AG09319 (cell line): ENCODE measurements around the gene MTHFD1.

ENCODE experiments used
- DNase-seq: peaks from one replicate; pipeline ENCODE4 v3.0.0-alpha.2; 2010; ENCODE audit warnings: low read depth; ENCODE audit errors: extremely low read depth
- TF ChIP-seq, protein P1 (sequence below): IDR thresholded peaks from 2 replicates; pipeline ENCODE4 v1.5.1; 2011; ENCODE audit warnings: low read depth, mild to moderate bottlenecking, inconsistent platforms, low read length, moderate library complexity

The MTHFD1 gene

DNA sequence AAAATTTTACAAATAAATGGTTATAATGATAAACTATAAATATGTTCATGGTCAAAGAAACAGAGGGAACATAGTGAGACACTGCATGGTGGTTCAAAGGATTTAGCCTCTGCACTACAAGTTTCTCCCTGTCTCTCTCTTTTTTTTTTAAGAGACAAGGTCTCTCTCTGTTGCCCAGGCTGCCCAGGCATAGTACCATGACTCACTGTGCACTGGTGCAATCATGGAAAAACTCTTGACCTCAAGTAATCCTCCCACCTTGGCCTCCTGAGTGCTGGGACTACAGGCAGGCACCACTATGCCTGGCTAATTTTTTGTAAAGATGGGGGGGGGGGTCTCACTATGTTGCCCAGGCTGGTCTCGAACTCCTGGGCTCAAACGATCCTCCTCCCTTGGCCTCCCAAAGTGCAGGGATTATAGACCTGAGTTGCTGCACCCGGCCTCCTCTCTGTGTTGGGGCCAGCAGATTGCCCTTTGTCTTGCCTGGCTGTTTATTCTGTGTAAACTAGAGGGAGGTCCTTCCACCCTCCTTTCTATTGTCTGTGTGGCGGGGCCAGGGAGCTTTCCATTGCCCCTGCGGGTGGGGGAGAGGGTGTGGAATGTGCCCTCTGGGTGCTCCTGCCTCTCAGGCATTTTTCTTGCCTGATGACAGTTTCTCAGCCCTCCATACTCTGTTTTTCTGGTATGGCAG is 22.1 kb downstream of the MTHFD1 start:
- no peak for DNase-seq
- TF ChIP-seq, protein P1, sequence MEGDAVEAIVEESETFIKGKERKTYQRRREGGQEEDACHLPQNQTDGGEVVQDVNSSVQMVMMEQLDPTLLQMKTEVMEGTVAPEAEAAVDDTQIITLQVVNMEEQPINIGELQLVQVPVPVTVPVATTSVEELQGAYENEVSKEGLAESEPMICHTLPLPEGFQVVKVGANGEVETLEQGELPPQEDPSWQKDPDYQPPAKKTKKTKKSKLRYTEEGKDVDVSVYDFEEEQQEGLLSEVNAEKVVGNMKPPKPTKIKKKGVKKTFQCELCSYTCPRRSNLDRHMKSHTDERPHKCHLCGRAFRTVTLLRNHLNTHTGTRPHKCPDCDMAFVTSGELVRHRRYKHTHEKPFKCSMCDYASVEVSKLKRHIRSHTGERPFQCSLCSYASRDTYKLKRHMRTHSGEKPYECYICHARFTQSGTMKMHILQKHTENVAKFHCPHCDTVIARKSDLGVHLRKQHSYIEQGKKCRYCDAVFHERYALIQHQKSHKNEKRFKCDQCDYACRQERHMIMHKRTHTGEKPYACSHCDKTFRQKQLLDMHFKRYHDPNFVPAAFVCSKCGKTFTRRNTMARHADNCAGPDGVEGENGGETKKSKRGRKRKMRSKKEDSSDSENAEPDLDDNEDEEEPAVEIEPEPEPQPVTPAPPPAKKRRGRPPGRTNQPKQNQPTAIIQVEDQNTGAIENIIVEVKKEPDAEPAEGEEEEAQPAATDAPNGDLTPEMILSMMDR, result no peak

DNA sequence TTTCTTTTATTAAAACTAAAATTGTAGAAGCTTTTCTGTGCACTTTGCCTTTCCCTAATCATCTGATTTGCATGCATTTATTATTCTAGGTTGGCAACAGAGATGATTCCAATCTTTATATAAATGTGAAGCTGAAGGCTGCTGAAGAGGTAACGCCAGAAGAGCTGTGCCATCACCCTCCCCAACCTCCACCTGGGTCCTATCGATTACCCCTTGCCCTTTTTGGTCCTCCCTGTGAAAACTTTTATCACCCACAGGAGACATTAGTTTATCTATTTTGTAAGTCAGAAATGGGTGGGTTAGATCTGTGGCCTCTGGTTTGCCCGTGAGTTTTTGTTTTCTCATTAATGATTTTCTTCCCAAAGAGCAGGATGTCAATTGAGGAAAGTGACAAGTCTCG is 22.8 kb downstream of the MTHFD1 start:
- TF ChIP-seq, protein P1, result no peak
- DNase-seq, result no peak

DNA sequence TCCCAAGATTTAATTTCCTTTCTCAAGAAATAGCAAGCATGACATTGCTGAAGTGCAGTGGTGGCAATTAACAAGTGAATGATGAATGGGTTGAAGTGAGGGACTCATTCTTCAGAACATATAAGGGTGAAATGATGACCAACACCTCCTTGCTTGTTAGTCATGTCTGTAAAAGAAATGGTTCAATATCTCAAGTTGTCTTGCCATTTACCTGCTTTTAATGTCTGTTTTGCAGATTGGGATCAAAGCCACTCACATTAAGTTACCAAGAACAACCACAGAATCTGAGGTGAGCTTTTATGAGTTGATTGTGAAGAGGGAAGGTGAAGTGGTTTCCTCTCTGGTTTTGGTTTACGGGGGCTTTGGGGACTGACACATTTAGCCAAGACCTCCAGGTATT is 24.1 kb downstream of the MTHFD1 start:
- TF ChIP-seq, protein P1, result no peak
- no peak for DNase-seq

DNA sequence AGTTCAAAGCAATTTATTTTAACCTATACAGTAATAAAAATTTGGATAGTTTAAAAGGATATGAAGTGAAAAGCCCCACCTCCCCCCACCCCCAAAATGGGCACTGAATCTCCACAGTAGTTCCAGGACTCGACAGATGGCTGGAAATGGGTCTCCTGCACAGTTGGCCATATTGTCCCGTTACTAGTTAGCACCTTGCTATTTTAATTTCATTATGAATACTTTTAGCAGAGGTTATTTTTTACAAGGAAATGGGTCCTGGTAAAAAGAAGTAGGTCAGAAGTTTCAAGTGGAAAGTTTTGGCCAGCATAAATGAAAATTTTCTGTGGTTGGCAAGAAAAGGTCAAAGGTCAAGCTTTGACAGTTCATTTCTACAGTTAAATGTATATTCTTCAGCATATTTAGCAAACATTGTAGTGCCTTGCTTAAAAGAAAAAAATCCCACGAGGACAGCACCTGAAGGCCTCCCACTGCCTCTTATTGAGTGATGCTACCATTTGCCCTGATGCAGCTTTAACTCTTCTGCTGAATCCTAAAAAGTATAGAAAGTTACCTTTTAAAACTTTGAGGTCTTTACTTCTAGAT is 28.3 kb downstream of the MTHFD1 start:
- TF ChIP-seq, protein P1, result no peak
- no peak for DNase-seq

DNA sequence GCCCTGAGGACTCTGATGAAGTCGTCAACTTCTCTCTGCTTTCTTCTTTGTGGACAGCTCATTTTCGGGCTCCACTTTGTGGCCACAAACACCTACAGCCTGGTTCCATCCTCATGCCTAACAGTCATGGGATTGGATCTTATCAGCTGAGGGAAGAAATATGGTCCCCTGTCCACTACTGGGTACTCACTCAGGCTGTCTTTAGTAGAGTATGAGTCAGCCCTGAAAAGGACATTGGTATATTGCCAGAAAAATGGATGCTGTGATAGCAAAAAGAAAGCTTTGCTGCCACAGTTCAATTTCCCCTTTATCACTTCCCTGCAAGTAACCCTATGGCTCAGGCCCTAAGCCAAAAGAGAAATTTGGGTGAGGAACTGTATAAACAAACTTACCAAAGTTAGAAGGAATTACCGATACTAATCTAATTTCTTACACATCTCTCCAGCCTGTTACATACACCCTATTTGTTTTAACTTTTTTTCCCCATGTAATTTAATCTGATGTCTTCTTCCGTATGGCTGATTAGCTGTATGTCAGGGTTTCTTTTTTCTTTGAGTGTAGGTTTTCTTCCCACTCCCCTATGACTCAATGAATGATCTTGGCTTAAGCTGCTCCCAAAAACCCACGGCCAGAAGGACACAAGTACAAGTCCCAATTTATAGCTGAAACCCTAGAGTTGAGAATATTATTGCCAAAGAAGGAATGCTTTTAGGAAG is 29.1 kb downstream of the MTHFD1 start:
- TF ChIP-seq, protein P1, result no peak
- DNase-seq, result no peak

DNA sequence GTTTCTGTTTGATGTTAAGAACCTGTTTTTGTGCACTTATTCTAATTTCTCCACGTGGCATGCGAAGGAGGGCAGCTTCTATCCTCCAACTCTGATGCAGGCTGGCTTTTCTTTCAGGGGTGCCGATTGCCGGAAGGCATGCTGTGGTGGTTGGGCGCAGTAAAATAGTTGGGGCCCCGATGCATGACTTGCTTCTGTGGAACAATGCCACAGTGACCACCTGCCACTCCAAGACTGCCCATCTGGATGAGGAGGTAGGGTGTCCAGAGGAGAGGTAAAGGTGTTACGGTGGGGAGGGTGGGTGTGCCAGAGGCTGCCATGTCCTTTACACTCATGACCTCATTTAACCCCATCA is 29.6 kb downstream of the MTHFD1 start:
- TF ChIP-seq, protein P1, result no peak
- no peak for DNase-seq

DNA sequence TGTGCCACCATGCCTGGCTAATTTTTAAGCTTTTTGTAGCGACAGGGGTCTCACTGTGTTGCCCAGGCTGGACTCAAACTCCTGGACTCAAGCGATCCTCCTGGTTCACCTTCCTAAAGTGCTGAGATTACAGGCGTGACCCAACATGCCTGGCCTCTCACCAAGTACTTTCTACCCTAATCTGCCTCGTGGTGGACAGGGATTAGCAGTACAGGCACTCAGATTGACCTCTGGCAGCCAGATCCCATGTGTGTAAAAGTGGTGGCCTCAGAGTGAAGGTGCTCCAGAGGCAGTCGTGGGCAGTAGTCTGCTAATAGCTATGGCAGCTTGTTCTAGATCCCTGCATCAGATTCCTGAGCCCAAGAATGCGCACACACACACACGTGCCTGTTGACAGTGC is 30.9 kb downstream of the MTHFD1 start:
- TF ChIP-seq, protein P1, result no peak
- no peak for DNase-seq
